Heart left ventricle (tissue), 16 donors: ENCODE results near the gene VASH2. TPM values are rescaled to one million over a fixed set of nuclear protein-coding genes. Genes with fewer than 3 reads are reported as not detected.
"Not testable (repeated sequence)": the region's sequence is repeated elsewhere in the genome, so short reads cannot be mapped to it uniquely, and the experiment has no call there.

Experiments used
- ATAC-seq, 4 donors: fragments of 200-7000 bp; cut with Tn5 transposase; one replicate each; pipeline ENCODE4 v1.9.1; 2020 to 2022; ENCODE audit warnings: moderate library complexity in 4 of 4, mild to moderate bottlenecking in 3 of 4, moderate number of reproducible peaks in 1 of 4
- DNase-seq, 5 donors: peaks; one replicate each; pipeline ENCODE4 v3.0.0-alpha.2; 2020
- H3K27ac ChIP-seq, 12 donors: fragments of 200-600 bp; sonication (generic) in 4 of 12; one replicate each; pipeline versions ENCODE4 v1.5.0 to v1.8.0; 2016 to 2022; ENCODE audit warnings: mild to moderate bottlenecking in 2 of 12
- H3K27me3 ChIP-seq, 9 donors: fragments of 200-600 bp; sonication (generic) in 2 of 9; one replicate each; pipeline versions ENCODE4 v1.5.1 to v1.8.0; 2016 to 2022; ENCODE audit warnings: mild to moderate bottlenecking in 3 of 9
- H3K36me3 ChIP-seq, 9 donors: fragments of 200-600 bp; sonication (generic) in 2 of 9; one replicate each; pipeline versions ENCODE4 v1.5.0 to v1.8.0; 2018 to 2022; ENCODE audit warnings: mild to moderate bottlenecking in 2 of 9
- H3K4me1 ChIP-seq, 12 donors: fragments of 200-600 bp; sonication (generic) in 4 of 12; one replicate each; pipeline versions ENCODE4 v1.5.0 to v1.8.0; 2016 to 2022; ENCODE audit warnings: mild to moderate bottlenecking in 3 of 12
- H3K4me3 ChIP-seq, 12 donors: fragments of 200-600 bp; sonication (generic) in 4 of 12; one replicate each; pipeline versions ENCODE4 v1.5.0 to v1.8.0; 2017 to 2022; ENCODE audit warnings: mild to moderate bottlenecking in 9 of 12, moderate library complexity in 4 of 12
- H3K9me3 ChIP-seq, 12 donors: fragments of 200-600 bp; sonication (generic) in 4 of 12; one replicate each; pipeline versions ENCODE4 v1.5.0 to v1.8.0; 2016 to 2022; ENCODE audit warnings: mild to moderate bottlenecking in 1 of 12
- POLR2A ChIP-seq, 2 donors: fragments of 450-650 bp; IDR thresholded peaks; one replicate each; pipeline ENCODE4 v1.6.1; 2017; ENCODE audit warnings: antibody characterized with exemption in 2 of 2, mild to moderate bottlenecking in 2 of 2, moderate library complexity in 2 of 2
- WGBS, 4 donors: extraction: QIAGEN DNeasy Blood & Tissue Kit in 2 of 4; methylation state at CpG; one replicate each; pipeline versions ENCODE4 v1.1.5 to v1.1.7; 2013 to 2018; 5-methylcytosine and 5-hydroxymethylcytosine counted together
- intact Hi-C, 10 donors: fragments of 100-400 bp; cut with DNase I; formaldehyde crosslinking; loops; one replicate each; pipeline versions ENCODE4 v1.11.1 to v1.14.2; 2022
- long read RNA-seq, 3 donors: library from polyadenylated mRNA; unstranded; transcript quantifications; one replicate each; pipeline ENCODE4 v2.0.0, GENCODE V29; 2020 to 2021
- polyA plus RNA-seq, 2 donors: library from polyadenylated mRNA; stranded (reverse); fragments of 200-250 nt; gene quantifications; one replicate each; pipeline ENCODE4 v1.2.3, GENCODE V29; 2013
- total RNA-seq, 9 donors: library from RNA; depleted of rRNA in 2 of 9; stranded (reverse); fragments of >200 nt in 2 of 9; fragmentation: NEBNext Ultra II Directional in 3 of 9; extraction: Animal tissue kit (Norgen Biotek cat#: 25700) in 3 of 9; gene quantifications; one replicate each; pipeline versions ENCODE4 v1.1.0 to v1.2.4, GENCODE V29; 2016 to 2023
- TF ChIP-seq, protein P1 (sequence below), 12 donors: fragments of 200-600 bp; sonication (generic) in 4 of 12; IDR thresholded peaks; one replicate each; pipeline versions ENCODE4 v1.5.0 to v1.8.0; 2018 to 2022; ENCODE audit warnings: antibody characterized with exemption in 12 of 12, mild to moderate bottlenecking in 5 of 12
- donor health status: ischemic (EF 13 %, LVEDD 7.1; RV severe dilation, severe dysfunction).
- donor health status: healthy with polysubstance abuse.
- donor health status: DM: no; HTN: yes; CAD: no.
- donor health status: DM: no; HTN: no; CAD: no.
- donor health status: ischemic (EF 25% LVEDD 6.9; RV normal size, moderate dysfunction).
- donor health status: ischemic (EF 25% LVEDD 5.7; RV mildly dilated, moderate dysfunction).
- donor health status: healthy.
- donor health status: DM: yes; HTN: yes; CAD: no.
- donor health status: ischemic (EF 35%, LVEDD 5.7; RV mildly dilated, moderate dysfunction).
- donor health status: nonischemic (EF 11% LVEDD 7.7; RV severe dilation, severe dysfunction).
- donor health status: DM: yes; HTN: yes; CAD: no.
- donor health status: PGD.
- donor health status: ischemic (EF 29% LVEDD 5.4; RV normal size, mild dysfunction).
- donor health status: nonischemic (EF 23%, LVEDD 6.1; RV moderate dilation, normal function).

Gene VASH2
- total RNA-seq: 1 to 10 TPM in 1 of 9 donors, under 1 TPM in 7, not detected in 1; 0.20 to 2.6 (median 0.63) TPM
- polyA plus RNA-seq: under 1 TPM; 0.19 to 0.51 TPM
- long read RNA-seq, donor 1: 0 reads
- long read RNA-seq, donor 2: 0 reads
- long read RNA-seq, donor 3: 0 reads

DNA sequence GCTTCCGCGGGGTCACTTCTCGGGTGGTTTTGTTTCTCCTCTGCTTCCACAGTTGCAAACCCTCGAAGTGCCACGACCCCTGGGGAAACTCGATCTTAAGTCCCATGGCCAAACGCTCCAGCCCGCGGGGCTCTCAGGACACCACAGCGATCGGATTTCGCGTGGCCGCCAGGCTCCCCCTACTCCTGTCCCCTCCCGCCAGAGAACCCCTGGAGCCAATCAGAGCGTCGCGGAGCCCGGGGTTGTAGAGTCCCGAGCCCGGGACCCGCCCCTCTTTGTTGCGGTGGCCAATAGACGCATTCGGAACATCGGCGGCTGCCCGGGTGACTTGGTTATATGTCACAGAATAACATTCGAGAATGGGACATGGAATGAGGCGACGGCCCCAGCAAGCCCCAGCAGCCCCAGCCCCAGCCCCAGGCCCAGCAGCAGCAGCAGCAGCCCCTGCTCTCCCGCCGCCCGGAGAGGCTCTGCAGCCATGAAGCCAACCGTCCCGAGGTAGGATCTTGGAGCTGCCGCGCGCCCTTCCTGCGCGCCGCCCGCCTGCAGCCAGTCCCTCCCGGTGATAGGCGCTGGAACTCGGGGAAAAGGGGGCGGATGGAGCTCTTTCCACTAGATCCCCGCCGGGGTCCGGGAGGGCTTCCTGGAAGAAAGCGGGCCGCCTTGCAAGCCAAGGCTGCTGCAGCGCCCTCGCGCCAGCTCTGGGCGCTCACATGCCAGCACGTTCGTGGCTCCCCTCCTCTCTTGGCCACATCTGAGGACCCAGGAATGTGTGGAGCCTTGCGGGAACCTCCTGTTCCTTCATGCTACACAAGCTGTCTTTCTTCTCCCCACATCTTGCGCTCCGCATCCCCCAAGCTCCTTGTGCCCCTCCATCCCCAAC is at the start of gene VASH2:
VASH2 (plus strand) TSS at position 299 of the 883 bp plus-strand sequence. CDS start 1,002 bp downstream, outside the sequence.
- intact Hi-C loops: no loop called here
- Histone ChIP-seq H3K27me3 (peaks cover 0 to 25% (median 7%) of the 10 kb centered on the region in 9 donors), H3K9me3 (no peaks in the 10 kb centered on the region)

DNA sequence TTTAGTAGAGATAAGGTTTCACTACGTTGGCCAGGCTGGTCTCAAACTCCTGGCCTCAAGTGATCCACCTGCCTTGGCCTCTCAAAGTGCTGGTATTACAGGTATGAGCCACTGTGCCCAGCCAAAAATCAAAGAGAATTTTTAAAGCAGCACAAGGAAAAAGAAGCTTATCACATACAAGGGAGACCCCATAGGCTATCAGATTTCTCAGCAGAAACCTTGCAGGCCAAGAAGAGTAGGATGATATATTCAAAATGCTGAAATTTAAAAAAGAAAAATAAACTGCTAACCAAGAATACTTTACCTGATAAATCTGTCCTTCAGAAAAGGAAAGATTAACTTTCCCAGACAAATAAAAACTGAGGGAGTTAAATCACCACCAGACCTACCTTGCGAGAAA is 49.1 kb upstream of the VASH2 start:
- WGBS, 4 donors: 68 to 98% (median 97%) methylated on average over 2 of the region's 2 CpGs
- Histone ChIP-seq H3K27me3 (no peaks in the 10 kb centered on the region), H3K36me3 (peaks cover 0 to 24% (median 13%) of the 10 kb centered on the region in 9 donors), H3K27ac (no peak overlapping the region), H3K9me3 (peaks cover 0 to 41% (median 29%) of the 10 kb centered on the region in 12 donors), H3K4me1 (no peaks in the 10 kb centered on the region), H3K4me3 (no peak overlapping the region)
- ATAC-seq (no peak), DNase-seq (no peak)
- intact Hi-C loops: no loop called here
- TF ChIP-seq, protein P1, sequence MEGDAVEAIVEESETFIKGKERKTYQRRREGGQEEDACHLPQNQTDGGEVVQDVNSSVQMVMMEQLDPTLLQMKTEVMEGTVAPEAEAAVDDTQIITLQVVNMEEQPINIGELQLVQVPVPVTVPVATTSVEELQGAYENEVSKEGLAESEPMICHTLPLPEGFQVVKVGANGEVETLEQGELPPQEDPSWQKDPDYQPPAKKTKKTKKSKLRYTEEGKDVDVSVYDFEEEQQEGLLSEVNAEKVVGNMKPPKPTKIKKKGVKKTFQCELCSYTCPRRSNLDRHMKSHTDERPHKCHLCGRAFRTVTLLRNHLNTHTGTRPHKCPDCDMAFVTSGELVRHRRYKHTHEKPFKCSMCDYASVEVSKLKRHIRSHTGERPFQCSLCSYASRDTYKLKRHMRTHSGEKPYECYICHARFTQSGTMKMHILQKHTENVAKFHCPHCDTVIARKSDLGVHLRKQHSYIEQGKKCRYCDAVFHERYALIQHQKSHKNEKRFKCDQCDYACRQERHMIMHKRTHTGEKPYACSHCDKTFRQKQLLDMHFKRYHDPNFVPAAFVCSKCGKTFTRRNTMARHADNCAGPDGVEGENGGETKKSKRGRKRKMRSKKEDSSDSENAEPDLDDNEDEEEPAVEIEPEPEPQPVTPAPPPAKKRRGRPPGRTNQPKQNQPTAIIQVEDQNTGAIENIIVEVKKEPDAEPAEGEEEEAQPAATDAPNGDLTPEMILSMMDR (IDR thresholded peaks at IDR 0.05): no peak
- TF ChIP-seq POLR2A (IDR thresholded peaks at IDR 0.05): no peak

More for the DNA sequence above, at the start of gene VASH2:
- Histone ChIP-seq H3K4me3 (peak within 1 kb of the TSS; percentile 33 to 65 (median 54)), H3K27ac (no peak within 1 kb of the TSS), H3K4me1 (peaks cover 0 to 22% (median 5%) of the 10 kb centered on the region in 12 donors), H3K36me3 (no peaks in the 10 kb centered on the region)
- 0 to 2% (median 1%) methylated on average over 36 to 61 of the region's 61 CpGs for WGBS, 4 donors
- DNase-seq: peak; percentile 83 to 90 (median 86)
- TF ChIP-seq, protein P1 (IDR thresholded peaks at IDR 0.05): no peak
- TF ChIP-seq POLR2A (IDR thresholded peaks at IDR 0.05): peak in 1 of 2 donors; percentile 36
- peak; percentile 94 to 99 (median 98) for ATAC-seq

DNA sequence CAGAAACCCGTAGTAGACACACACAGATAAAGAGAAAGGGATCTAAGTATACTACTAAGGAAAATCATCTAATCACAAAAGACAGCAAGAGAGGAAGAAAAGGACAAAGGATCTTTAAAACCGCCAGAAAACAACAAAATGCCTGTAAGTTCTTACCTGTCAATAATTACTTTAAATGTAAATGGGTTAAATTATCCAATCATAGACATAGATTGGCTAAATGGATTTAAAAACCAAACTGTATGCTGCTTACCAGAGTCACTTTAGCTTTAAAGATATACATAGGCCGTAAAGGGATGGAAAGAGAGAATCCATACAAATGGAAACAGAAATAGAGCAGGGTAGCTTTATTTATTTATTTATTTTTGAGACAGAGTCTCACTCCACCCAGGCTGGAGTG is 48.3 kb upstream of the VASH2 start:
- intact Hi-C loops: no loop called here
- ATAC-seq (no peak), DNase-seq (no peak)
- Histone ChIP-seq H3K4me1 (no peaks in the 10 kb centered on the region), H3K4me3 (no peak overlapping the region), H3K9me3 (peaks cover 0 to 41% (median 29%) of the 10 kb centered on the region in 12 donors), H3K27ac (no peak overlapping the region), H3K27me3 (no peaks in the 10 kb centered on the region), H3K36me3 (peaks cover 0 to 20% (median 9%) of the 10 kb centered on the region in 9 donors)
- WGBS, 4 donors: 83 to 97% (median 94%) methylated on average over 3 of the region's 3 CpGs
- TF ChIP-seq, protein P1 (IDR thresholded peaks at IDR 0.05): no peak
- no peak for TF ChIP-seq POLR2A (IDR thresholded peaks at IDR 0.05)

DNA sequence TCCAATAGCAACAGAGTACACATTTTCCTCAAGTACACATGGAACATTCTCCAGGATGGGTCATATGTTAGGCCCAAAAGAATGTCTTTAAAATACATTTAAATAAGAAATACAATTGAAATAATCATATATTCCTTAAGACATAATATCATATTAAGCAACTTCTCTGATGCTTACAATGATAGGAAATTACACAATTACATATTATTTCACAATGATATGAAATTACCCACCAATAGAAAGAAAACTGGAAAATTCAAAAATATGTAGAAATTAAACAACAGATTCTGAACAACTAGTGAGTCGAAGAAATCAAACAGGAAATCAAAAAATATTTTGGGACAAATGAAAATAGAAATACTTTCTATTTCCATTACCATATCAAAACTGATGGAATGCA is 46.7 kb upstream of the VASH2 start:
- DNase-seq: no peak
- H3K36me3 ChIP-seq: peaks cover 0 to 9% (median 4%) of the 10 kb centered on the region in 9 donors
- H3K4me3 ChIP-seq: no peak overlapping the region
- intact Hi-C loops: no loop called here
- no peaks in the 10 kb centered on the region for H3K27me3 ChIP-seq
- ATAC-seq: no peak
- TF ChIP-seq POLR2A (IDR thresholded peaks at IDR 0.05): no peak
- TF ChIP-seq, protein P1 (IDR thresholded peaks at IDR 0.05): no peak
- H3K27ac ChIP-seq: no peak overlapping the region
- 90 to 96% (median 92%) methylated on average over 1 of the region's 1 CpG for WGBS, 4 donors
- H3K4me1 ChIP-seq: no peaks in the 10 kb centered on the region
- peaks cover 0 to 41% (median 29%) of the 10 kb centered on the region in 12 donors for H3K9me3 ChIP-seq

DNA sequence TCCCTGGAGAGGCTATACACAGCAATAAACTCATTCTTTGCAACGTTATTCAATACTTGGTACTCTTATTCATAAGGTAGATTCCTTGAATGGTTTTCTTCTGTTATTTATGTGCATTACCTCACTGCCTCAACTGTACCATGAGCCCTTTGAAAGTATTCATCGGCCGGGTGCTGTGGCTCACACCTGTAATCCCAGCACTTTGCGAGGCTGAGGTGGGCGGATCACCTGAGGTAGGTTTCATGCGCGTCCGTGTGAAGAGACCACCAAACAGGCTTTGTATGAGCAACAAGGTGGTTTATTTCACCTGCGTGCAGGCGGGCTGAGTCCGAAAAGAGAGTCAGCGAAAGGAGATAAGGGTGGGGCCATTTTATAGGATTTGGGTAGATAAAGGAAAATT is 42.3 kb upstream of the VASH2 start:
- ATAC-seq: not testable (repeated sequence)

More for the DNA sequence above, 42.3 kb upstream of the VASH2 start:
- H3K4me3 ChIP-seq, H3K27me3 ChIP-seq, DNase-seq, H3K4me1 ChIP-seq, H3K36me3 ChIP-seq, intact Hi-C loops, H3K27ac ChIP-seq: not testable (repeated sequence)
- H3K9me3 ChIP-seq: peaks cover 0 to 10% (median 0%) of the 10 kb centered on the region in 12 donors
- WGBS, 4 donors: 57 to 74% (median 62%) methylated on average over 12 of the region's 12 CpGs
